ENCODE results near the gene KLHL35.
A peak's percentile ranks its signal among the peaks of the same experiment; 100 is the strongest.

Gene KLHL35

DNA sequence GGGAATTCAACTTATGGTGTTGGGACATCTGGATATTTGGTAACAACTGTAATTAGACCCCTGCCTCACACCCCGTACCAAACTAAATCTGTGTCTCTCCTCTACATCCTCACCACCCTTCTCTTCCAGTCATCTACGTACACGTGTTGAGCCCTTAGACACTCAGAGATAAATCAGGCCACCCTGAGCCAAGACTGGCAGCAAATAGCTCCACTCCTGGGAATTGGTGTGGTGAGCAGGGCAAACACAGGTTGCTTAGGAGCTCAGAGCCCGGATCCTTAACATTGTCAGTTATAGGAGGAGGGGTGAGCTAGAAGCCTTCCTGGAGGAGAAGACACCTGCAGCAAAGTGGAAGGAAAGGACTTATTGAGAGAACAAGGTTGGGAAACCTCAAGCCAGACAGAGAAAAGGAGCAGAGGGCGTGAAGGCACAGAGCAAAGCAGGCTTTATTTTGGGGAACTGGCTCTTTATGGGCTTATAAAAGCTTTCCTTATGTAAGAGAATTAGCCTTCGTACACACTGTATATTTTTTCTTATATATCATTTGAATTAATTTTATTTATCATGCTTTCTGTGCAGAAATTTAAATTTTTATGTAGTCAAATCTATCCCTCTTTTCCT lies 36.9 kb upstream of the KLHL35 start:
- no peak for DNase-seq (ENCODE audit: low read depth)

DNA sequence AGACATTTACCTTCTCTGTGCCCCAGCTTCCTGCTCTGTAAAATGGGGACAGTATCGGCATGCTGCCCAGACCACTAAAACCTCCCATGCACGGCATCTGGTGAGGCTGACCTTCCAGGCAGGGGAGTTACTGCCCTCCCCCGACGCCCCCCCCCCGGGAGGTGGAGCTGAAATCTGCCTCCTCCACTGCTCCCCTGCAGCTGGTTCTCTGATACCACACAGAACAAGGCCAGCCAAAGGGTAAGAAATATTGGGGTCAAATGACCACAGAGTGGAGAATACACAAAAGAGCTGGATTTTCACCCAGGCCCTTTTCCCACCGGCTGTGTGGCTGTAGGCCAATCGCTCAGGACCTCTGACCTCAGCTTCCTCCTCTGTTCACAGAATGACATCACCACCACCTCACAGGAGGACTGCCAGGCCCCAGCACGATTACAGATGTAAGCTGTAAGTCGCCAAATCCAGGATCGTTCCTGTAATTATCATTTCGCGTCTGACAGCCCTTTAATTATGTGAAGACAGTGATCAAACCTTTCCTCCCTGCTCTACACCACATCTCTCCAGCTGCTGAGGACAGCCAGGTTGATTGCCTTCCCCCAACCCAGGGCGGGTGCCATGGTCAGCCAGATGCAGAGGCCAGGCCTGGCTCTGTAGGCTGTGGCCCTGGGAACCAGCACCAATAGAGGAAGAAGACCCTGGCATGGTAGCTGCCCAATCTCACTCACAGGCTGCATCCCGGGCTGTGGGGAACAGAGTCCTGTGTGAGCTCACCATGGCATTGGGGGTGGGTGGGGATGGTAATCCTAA lies 35.7 kb upstream of the KLHL35 start:
- DNase-seq (ENCODE audit: low read depth) = no peak

- no peak for DNase-seq (ENCODE audit: low read depth)
Measured at GRCh38 chr11:75467881-75468280, 34.9 kb upstream of the KLHL35 start.

DNA sequence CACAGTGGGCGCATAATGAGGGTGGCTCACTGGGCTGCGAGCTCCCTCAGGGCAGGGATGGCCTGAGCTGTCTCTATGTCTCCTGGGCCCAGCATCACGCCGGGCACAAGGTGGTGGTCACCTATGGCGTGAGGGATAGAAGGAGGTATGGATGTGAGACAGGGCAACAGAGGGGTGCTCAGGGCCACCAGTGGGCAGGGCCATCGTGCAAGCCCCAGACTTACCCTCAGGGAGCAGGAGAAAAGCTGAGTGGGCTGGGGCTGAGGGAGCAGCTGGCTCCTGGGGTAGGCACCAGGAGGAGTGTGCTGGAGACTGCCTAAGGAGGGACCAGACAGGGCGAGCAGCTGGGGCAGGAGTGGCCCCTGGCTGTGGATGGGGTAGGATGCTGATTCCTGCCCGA lies 34.3 kb upstream of the KLHL35 start:
- no peak for DNase-seq (ENCODE audit: low read depth)

DNA sequence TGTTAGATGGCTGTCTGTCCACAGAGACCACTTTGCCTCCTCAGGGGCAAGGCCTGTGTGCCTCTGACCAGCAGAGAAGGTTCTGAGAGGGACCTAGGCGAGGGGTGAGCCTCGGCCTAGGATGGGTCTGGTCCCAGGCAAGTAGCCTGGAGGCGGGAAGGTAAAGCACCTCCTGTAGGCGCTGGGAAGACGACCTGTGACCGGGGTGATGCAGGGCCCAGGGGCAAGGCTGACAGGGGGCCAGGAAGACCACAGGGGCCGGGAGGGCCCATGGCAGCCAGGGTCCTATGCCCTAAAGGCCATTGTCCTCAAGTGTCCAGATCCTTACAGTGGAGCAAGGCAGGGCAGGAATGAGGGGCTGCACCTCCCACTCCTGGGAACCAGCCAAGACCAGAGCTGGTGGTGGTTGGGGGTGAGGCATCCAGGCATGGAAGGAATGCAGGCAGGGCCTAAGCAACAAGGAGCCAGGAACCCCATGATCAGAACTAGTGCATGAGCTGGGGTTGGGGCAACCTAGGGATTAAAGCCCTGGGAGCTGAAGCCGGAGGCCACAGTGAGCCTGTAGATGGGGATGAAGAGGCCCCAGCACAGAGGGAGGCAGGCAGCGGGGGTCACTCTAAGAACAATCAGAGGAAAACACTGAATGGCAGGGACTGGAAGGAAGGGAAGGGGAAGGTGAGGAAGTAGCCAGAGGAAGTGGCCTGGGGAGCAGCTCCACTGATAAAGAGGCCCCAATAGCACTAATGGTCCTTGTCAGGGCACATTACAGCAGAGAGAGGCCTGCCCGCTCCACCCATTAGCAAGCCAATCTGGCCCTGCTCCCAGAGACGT lies 32.9 kb upstream of the KLHL35 start:
- DNase-seq (ENCODE audit: low read depth) = no peak

DNA sequence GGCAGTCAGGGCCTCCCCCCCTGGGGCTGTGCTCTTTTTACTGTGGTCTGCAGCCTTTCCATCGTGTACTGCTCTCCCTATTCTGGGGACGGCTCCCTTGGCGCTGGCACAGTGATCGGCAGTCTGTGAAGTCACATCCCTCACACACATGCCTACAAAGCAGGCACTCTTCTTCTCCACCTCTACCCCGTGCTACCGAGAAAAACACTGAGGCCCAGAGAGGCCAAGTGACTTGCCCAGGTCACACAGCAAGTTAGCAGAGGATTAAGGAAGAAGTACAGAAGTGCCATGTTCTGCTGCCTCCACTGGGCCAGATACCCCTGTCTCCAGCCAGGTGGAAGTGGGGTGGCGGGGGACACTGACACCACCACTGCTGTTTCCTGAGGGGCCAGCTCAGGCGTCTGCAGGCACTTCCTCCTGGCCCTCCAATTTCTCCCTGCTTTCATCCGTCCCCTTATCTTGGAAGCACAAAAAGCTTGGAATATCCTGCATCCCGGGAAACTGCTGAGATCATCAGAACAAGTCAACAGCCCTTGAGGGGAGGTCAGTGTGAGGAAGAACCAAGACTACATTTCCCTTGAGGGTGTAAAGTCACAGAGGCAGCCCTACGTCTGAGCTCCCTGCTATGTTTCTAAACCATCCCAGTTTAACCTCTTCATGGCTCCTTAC lies 30.2 kb upstream of the KLHL35 start:
- DNase-seq (ENCODE audit: low read depth) = no peak

- DNase-seq (ENCODE audit: low read depth) = no peak
Measured at GRCh38 chr11:75462117-75462653, 29.2 kb upstream of the KLHL35 start.

DNA sequence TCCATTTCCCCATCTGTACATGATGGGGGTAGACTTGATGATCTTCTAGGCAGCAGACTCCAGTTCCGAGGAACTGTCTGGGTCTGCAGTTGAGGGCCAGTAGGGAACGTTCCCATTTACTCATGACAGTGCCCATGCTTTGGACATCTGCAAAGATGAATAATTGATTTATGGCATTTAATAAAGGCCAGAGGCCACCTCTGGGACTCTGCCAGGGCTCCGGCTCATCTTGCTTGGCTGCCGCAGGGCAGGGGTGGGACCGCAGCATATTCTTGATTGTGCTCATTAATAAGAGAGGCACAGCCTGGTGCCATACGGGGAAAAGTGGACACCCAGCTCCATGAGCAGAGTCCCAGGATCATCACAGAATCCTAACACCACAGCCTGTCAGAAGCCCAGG lies 28.1 kb upstream of the KLHL35 start:
- DNase-seq (ENCODE audit: low read depth) = no peak

DNA sequence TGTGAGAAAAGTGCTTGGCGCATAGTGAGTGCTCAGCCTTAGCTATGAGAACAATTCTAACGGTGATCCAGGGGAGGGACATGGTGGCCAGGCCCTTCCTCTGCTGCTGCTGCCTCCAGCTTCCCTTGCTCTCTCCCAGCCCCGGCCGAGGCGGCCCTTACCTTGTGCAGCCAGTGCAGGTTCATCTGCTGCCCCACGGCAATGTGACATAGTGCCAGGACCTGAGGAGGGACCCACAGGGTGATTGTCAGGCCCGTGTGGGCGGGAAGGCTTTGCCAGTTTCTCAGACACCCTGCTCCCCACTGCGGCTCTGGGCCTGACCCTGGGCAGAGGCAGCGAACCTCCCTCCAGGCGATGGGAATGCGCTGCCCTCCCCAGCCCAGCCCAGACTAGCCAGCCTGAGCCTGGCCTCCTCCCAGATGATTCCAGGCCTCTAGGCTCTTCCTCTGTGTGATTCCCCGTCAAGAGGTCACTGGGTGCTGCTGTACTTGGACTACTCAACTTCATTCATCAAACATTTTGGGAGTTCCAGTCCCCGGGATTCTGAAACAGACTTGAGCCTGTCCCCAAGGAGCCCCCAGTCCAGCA lies 23.7 kb upstream of the KLHL35 start:
- no peak for DNase-seq (ENCODE audit: low read depth)

- DNase-seq (ENCODE audit: low read depth) = no peak
Measured at GRCh38 chr11:75454987-75455386, 22.0 kb upstream of the KLHL35 start.

- DNase-seq (ENCODE audit: low read depth) = no peak
Measured at GRCh38 chr11:75453916-75454655, 21.1 kb upstream of the KLHL35 start.

DNA sequence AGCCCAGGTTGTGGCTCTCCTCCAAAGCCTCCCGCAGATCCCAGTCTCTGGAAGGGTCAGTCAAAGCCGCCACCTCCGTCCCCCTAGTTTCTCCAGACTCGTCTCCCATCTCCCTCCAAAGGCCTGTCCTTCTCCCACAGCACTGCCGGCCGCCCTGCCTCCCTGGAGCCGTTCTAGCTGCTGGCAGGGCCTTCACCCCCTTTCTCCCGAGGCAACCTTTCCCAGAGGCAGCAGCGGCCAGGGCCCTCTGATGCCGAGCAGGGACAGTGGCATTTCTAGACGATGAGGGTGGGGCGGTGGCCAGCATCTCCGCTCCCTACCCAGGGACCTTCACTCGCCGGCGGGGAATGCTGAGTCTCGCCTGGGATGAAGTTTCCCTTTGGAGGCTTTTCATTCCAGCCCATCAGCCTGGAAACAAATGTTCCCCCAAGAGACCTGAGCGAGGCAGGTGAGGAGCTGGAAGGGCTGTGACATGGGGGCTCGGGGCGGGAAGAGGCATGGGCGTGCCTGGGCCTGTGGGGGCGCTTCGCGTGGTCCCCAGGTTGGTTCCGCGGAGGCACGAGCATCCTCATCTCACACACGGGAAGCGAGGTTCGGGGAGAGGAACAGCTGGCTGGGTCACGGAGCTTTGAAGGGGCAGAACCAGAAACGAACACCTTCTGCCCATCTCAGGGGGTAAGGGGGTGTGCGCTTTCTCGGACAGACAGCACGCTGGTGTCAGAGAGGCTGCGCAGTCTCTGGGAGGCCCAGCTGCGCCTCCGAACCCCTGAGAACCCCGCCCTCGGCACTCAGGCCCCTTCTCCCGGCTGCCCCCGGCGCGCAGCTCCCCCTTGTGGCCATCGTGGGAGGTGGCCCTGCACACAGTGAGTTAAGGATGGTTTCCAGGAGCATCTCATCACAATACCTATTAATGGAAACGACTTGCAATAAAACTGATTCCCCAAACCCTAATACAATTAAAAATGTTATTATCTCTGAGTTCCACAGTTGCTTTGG lies 18.1 kb upstream of the KLHL35 start:
- peak; percentile 9 for DNase-seq (ENCODE audit: low read depth)

- no peak for DNase-seq (ENCODE audit: low read depth)
Measured at GRCh38 chr11:75450236-75450635, 17.2 kb upstream of the KLHL35 start.

DNA sequence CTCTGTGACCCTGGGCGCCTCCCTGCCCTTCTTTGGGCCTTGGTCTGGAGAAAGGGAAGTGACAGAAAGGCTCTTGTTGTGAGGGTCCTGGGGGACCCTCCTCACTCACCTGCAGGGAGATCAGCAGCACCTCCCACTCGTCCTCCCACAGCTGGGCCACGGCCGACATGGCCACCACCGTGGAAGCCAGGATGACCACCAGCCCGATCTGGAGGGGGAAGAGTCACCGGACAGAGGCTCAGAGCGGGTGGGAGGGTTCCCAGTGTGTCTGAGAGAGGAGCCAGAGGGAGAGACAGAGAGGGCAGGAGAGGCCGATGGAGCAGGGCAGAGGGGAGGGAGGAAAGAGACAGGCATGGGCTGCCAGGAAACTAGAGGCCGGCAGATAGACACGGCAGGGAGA lies 16.8 kb upstream of the KLHL35 start:
- no peak for DNase-seq (ENCODE audit: low read depth)

DNA sequence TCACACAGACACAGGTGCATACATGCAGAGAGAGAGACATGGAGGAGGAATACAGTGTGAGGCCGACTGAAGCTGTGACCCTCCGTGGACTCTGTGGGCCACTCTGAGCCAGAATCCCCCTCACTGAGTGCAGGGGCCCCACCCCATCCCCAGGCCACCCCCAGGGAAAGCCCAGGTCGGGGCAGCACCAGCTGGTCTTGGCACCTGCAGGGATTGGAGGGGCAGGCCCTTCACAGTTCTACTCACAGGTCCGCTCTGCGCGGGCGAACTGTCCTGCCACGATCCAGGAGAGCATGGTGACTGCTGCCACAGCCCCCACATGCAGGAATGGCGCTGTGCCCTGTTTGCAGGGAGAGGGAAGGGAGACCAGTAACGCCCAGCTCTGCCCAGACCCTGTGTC lies 16.3 kb upstream of the KLHL35 start:
- DNase-seq (ENCODE audit: low read depth) = no peak

DNA sequence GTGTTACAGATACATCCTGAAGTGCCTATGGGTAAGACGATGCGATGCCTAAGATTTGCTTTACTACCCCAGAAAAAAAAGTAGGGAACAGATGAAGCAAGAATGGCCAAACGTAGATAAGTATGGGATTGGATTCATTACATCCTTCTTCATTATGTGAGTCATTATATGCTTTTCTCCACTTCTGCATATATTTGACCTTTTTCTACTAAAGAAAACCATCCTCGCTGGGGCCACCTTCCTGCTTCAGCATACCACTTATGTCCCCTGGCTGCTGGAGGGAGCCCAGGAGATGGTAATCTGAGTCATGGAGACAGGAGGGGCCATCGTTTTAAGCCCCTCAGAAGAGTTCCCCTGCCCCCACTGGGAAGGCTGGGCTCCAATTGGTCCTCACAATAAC lies 14.4 kb upstream of the KLHL35 start:
- no peak for DNase-seq (ENCODE audit: low read depth)

- peak; percentile 60 for DNase-seq (ENCODE audit: low read depth)
Measured at GRCh38 chr11:75445315-75445953, 12.4 kb upstream of the KLHL35 start.

DNA sequence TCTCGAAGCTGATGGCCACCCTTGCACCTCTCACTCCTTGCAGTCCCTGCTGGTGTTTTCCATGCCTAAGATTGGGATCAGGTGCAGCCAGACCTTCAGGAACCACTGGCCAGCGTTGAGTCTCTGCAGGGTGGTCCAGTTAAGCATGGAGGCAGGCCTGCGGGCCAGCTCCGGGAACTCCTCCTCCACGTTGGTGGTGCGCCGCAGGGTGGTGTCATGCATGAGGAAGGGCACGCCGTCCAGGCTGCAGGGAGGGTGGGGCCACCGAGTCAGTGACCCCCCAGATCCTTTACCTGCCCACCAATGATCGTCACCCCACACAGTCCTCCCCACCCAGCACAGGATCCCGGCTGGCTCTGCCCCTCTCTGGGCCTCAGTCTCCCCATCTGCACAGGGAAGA lies 10.0 kb upstream of the KLHL35 start:
- DNase-seq (ENCODE audit: low read depth) = no peak

DNA sequence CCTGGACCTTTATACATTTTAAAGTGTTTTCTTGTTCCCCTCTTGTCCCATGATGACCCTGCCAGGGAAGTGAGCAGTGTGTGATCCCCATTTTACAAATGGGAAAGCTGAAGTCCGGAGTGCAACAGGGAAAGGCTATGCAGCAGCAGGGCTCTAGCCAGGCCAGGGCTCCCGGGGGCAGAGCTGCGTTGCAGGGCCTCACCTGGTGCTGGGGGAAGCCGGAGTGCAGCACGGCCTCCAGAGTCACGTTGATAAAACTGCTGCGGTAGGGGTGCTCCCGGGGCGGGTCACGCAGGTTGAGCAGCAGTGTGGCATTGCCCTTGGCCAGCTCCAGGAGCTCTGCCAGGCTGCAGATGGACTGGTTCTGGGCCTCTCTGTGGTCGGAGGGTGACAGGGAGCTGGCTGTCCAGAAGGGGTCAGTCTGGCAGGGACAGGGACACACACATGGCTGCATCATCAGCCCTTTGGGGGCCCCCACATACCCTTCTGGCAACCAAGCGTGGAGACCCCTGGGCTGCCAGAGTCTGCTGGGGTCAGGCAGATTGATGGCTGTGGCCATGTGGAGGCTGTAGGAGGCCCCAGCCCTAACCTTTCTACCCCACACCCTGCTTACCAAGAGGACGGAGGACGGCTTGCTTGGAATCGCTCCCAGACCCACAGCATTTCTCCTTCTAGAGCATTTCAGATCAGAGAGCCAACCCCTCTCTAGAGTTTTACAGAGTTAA lies 9.3 kb upstream of the KLHL35 start:
- DNase-seq (ENCODE audit: low read depth) = no peak

All from activated gamma-delta T cell treated with anti-CD3 and anti-CD28 coated beads, Interleukin-2, amount 50 U/mL, for 16 hours (primary cell).